Mucosa of stomach (tissue), 1 donor: ENCODE results near the gene RHD.
"Not testable (repeated sequence)": the region's sequence is repeated elsewhere in the genome, so short reads cannot be mapped to it uniquely, and the experiment has no call there.

Experiments used
- H3K27me3 ChIP-seq: one replicate; pipeline ENCODE4 v1.7.0; 2013; ENCODE audit warnings: mild to moderate bottlenecking, low read length; ENCODE audit not compliant: control insufficient read depth, insufficient read depth
- H3K36me3 ChIP-seq: one replicate; pipeline ENCODE4 v1.7.0; 2013; ENCODE audit warnings: low read length; ENCODE audit not compliant: control insufficient read depth, insufficient read depth
- H3K4me1 ChIP-seq: one replicate; pipeline ENCODE4 v1.7.0; 2013; ENCODE audit warnings: mild to moderate bottlenecking, low read length; ENCODE audit not compliant: control insufficient read depth, insufficient read depth
- H3K4me3 ChIP-seq: one replicate; pipeline ENCODE4 v1.7.0; 2013; ENCODE audit warnings: low read length
- H3K9ac ChIP-seq: one replicate; pipeline ENCODE4 v1.7.0; 2013; ENCODE audit warnings: mild to moderate bottlenecking, low read length, moderate library complexity
- H3K9me3 ChIP-seq: one replicate; pipeline ENCODE4 v1.7.0; 2013; ENCODE audit warnings: mild to moderate bottlenecking, low read length, moderate library complexity; ENCODE audit not compliant: control insufficient read depth
- donor health status: Pancreatic carcinoma.

Gene RHD

GRCh38 chr1:25327864-25328790 lies 55.8 kb downstream of the RHD start:
- not testable (repeated sequence) for H3K4me1 ChIP-seq, H3K9me3 ChIP-seq, H3K27me3 ChIP-seq, H3K4me3 ChIP-seq, H3K36me3 ChIP-seq, H3K9ac ChIP-seq

DNA sequence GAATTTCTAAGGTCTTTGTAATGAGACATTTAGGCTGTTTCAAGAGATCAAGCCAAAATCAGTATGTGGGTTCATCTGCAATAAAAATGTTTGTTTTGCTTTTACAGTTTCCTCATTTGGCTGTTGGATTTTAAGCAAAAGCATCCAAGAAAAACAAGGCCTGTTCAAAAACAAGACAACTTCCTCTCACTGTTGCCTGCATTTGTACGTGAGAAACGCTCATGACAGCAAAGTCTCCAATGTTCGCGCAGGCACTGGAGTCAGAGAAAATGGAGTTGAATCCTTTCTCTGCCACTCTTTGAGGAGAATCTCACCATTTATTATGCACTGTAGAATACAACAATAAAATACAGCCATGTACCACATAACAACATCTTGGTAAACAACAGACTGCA lies 56.5 kb downstream of the RHD start:
- H3K36me3 ChIP-seq, H3K9ac ChIP-seq, H3K27me3 ChIP-seq, H3K9me3 ChIP-seq, H3K4me3 ChIP-seq, H3K4me1 ChIP-seq: not testable (repeated sequence)

- not testable (repeated sequence) for H3K9me3 ChIP-seq, H3K9ac ChIP-seq, H3K27me3 ChIP-seq, H3K4me3 ChIP-seq, H3K36me3 ChIP-seq, H3K4me1 ChIP-seq
Observed at GRCh38 chr1:25329336-25329735, 57.0 kb downstream of the RHD start.

GRCh38 chr1:25329950-25330349 lies 57.6 kb downstream of the RHD start:
- H3K9me3 ChIP-seq, H3K27me3 ChIP-seq, H3K36me3 ChIP-seq, H3K9ac ChIP-seq, H3K4me1 ChIP-seq, H3K4me3 ChIP-seq: not testable (repeated sequence)

DNA sequence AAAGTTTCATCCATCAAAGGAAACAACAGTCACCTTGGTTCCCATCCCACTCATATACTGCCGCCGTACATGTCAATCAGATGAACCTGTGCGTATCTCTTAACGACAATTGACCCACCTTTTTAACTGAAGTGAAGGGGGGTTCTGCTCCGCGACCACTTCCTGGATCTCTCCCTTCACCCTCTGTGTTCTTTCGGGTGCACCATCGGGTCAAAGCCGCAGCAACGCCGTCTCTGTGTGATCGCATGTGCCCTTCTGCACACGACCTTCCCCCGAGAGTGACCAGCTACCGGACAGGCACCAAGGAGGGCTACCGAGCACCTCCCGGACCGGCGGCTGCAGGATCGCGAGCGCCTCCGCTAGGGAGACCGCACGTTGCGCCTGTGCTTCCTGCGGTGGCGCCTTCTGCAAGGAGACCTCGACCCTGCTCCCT lies 64.6 kb downstream of the RHD start:
- H3K36me3 ChIP-seq, H3K4me1 ChIP-seq, H3K9me3 ChIP-seq, H3K27me3 ChIP-seq: not testable (repeated sequence)
- H3K9ac ChIP-seq, result peak overlapping the region; percentile 7
- H3K4me3 ChIP-seq, result peak overlapping the region; percentile 56

GRCh38 chr1:25337483-25338187 lies 65.3 kb downstream of the RHD start:
- H3K9me3 ChIP-seq, H3K4me1 ChIP-seq, H3K36me3 ChIP-seq, H3K27me3 ChIP-seq: not testable (repeated sequence)
- H3K9ac ChIP-seq, result peak overlapping the region; percentile 97
- peak overlapping the region; percentile 90 for H3K4me3 ChIP-seq

DNA sequence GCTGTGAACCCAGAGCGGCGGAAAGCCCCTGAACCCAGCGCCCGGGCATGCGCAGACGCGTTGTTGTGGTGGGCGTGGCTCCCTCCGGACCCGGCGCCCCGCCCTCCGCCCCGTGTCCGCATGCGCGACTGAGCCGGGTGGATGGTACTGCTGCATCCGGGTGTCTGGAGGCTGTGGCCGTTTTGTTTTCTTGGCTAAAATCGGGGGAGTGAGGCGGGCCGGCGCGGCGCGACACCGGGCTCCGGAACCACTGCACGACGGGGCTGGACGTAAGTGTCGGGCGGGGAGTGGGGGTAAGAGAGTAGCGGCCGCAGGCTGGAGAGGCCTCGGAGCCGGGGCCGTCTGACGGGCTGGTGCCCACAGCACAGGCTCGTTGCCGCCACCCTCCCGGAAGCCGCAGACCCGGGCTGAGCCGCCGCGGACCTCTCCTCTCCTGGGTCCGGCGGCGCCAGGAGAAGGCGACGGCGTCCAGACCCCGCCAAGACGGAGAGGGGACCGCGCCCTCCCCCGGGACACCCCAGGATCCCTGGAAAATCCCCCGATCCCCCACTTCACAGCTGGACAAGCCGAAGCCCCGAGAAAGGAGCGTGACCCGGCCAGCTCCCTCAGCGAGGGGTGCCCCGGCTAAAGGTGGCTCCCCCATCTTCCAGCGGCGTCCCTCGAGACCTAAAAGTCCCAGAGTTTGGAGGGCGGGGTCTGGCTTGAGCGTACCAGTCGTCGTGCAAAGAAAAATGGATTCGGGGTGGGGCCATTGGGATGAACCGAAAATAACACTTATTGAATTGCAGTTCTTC lies 66.1 kb downstream of the RHD start, which contains the start of gene TMEM50A:
Gene TMEM50A (plus strand): TSS at position 147 of the 794 bp plus-strand sequence. CDS start 2,153 bp downstream, outside the sequence.
- H3K4me1 ChIP-seq, result no peaks in the 10 kb centered on the region
- no peaks in the 10 kb centered on the region for H3K36me3 ChIP-seq
- no peaks in the 10 kb centered on the region for H3K9me3 ChIP-seq
- peak within 1 kb of the TSS; percentile 90 for H3K4me3 ChIP-seq
- H3K9ac ChIP-seq, result peak within 1 kb of the TSS; percentile 97
- no peaks in the 10 kb centered on the region for H3K27me3 ChIP-seq

DNA sequence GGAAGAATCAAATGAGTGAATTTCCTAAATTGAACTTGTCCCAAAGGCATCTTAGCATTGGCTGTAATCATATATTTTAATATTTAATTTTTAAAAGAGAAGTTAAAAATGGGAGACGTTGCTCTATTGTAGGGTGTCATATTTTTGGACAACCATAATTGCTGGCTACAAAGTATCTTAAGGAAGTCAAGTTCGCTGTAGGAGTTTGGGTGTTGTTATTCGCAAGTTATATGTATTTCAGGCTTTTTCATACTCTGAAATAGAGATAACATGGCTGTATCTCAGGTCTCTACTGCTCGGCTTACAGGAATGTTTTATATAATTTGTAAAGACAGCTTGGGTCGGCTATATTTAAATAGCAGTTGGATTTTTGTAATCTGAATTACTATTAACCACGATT lies 66.7 kb downstream of the RHD start:
- no peaks in the 10 kb centered on the region for H3K9me3 ChIP-seq
- H3K4me1 ChIP-seq, result no peaks in the 10 kb centered on the region
- peak overlapping the region; percentile 97 for H3K9ac ChIP-seq
- H3K27me3 ChIP-seq, result no peaks in the 10 kb centered on the region
- no peaks in the 10 kb centered on the region for H3K36me3 ChIP-seq
- H3K4me3 ChIP-seq, result peak overlapping the region; percentile 90

DNA sequence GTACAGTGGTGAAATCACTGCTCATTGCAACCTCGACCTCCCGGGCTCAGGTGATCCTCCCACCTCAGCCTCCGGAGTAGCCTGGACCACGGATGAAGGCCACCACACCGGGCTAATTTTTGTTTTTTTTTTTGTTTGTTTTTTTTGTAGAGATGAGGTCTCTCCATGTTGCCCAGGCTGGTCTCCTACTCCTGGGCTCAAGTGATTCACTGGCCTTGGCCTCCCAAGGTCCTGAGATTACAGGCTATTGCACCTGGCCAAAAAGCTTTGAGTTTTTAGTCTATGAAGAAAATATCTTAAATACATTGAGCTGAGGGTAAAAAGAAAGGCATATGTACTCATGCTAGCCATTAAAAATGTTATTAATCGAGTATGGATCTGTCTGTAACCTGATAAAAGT lies 69.4 kb downstream of the RHD start:
- no peak overlapping the region for H3K4me3 ChIP-seq
- H3K36me3 ChIP-seq, result no peaks in the 10 kb centered on the region
- H3K9me3 ChIP-seq, result no peaks in the 10 kb centered on the region
- no peak overlapping the region for H3K9ac ChIP-seq
- no peaks in the 10 kb centered on the region for H3K4me1 ChIP-seq
- H3K27me3 ChIP-seq, result no peaks in the 10 kb centered on the region

DNA sequence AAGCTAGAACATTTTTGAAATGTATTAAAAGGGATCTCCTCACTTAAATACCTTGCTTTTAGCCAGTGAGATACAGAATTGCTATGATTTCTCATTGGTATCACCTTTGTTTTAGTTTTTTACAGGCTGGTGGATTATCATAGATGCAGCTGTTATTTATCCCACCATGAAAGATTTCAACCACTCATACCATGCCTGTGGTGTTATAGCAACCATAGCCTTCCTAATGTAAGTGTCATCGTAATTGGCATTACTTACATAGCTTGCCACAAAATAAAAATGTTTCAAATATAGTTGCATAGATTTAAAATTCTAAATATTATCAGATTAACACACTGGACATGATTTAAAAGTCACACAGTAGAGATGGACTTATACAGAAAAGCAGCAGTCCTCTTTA lies 70.5 kb downstream of the RHD start:
- H3K9me3 ChIP-seq, result no peaks in the 10 kb centered on the region
- no peak overlapping the region for H3K9ac ChIP-seq
- no peaks in the 10 kb centered on the region for H3K27me3 ChIP-seq
- H3K36me3 ChIP-seq, result no peaks in the 10 kb centered on the region
- no peak overlapping the region for H3K4me3 ChIP-seq
- no peaks in the 10 kb centered on the region for H3K4me1 ChIP-seq

DNA sequence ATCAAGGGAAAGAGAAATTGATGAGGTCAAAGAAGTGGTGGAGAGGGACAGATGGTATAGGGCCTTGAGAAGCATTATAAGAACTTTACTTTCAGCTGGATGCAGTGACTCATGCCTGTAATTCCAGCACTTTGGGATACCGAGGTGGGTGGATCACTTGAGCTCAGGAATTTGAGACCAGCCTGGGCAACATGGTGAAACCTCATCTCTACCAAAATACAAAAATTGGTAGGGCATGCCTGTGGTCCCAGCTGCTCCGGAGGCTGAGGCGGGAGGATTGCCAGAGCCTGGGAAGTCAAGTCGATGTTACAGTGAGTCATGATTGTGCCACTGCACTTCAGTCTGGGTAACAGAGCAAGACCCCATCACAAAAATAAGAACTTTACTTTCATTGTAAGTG lies 71.6 kb downstream of the RHD start:
- H3K36me3 ChIP-seq, result peaks cover 2% of the 10 kb centered on the region
- no peaks in the 10 kb centered on the region for H3K4me1 ChIP-seq
- no peaks in the 10 kb centered on the region for H3K27me3 ChIP-seq
- H3K9ac ChIP-seq, result no peak overlapping the region
- no peak overlapping the region for H3K4me3 ChIP-seq
- no peaks in the 10 kb centered on the region for H3K9me3 ChIP-seq

DNA sequence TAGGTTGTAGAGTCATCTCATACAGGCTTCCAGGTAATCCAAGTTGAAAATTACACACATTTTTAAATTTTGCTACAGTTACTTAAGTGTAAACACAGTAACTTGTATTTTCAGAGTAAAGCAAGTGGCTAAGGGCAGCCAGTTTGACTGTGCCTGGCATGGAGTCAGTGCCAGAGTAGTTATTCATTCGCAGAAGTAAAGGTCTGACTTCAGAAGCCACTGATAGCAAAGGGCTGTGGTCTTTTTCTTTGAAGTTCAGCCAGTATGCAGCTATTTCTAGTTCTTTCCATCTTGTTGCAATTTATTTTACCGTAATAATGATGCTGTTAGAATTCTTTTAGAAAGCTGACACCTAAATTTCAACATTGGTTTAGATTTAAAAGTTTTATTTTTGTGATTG lies 75.2 kb downstream of the RHD start:
- peaks cover 4% of the 10 kb centered on the region for H3K36me3 ChIP-seq
- H3K4me1 ChIP-seq, result no peaks in the 10 kb centered on the region
- no peak overlapping the region for H3K9ac ChIP-seq
- no peaks in the 10 kb centered on the region for H3K27me3 ChIP-seq
- no peaks in the 10 kb centered on the region for H3K9me3 ChIP-seq
- H3K4me3 ChIP-seq, result no peak overlapping the region
